Stimulated activated CD8-positive, alpha-beta memory T cell treated with anti-CD3 and anti-CD28 coated beads, Interleukin-7, amount 100 ng/mL, for 24 hours (primary cell): Measurements from ENCODE around the gene ST7.
A peak's percentile ranks its signal among the peaks of the same experiment; 100 is the strongest.
"Not testable (repeated sequence)": the region's sequence is repeated elsewhere in the genome, so short reads cannot be mapped to it uniquely, and the experiment has no call there.

ENCODE experiments used
- DNase-seq: peaks from one replicate; pipeline ENCODE4 v3.0.0-alpha.2; 2020; ENCODE audit warnings: low read depth

Gene ST7

GRCh38 chr7:116953372-116953905, at the start of gene ST7:
ST7 (plus strand) TSS chr7:116953501; CDS start chr7:116953541, 40 bp downstream.
- DNase-seq = peak; percentile 35

GRCh38 chr7:116906391-116906790, 46.9 kb upstream of the ST7 start:
- DNase-seq = no peak

- no peak for DNase-seq
Observed at GRCh38 chr7:116910383-116910782, 42.9 kb upstream of the ST7 start.

GRCh38 chr7:116911801-116912200, 41.5 kb upstream of the ST7 start:
- no peak for DNase-seq

GRCh38 chr7:116912269-116912909, 40.9 kb upstream of the ST7 start:
- DNase-seq = no peak

- DNase-seq = no peak
Observed at GRCh38 chr7:116918704-116919103, 34.6 kb upstream of the ST7 start.

- no peak for DNase-seq
Observed at GRCh38 chr7:116920359-116920758, 32.9 kb upstream of the ST7 start.

GRCh38 chr7:116922545-116922944, 30.8 kb upstream of the ST7 start:
- DNase-seq = no peak

- no peak for DNase-seq
Observed at GRCh38 chr7:116924741-116925140, 28.6 kb upstream of the ST7 start.

GRCh38 chr7:116929021-116929420, 24.3 kb upstream of the ST7 start:
- DNase-seq = no peak

GRCh38 chr7:116929914-116930913, 23.1 kb upstream of the ST7 start:
- peak; percentile 58 for DNase-seq

- no peak for DNase-seq
Observed at GRCh38 chr7:116932566-116932965, 20.7 kb upstream of the ST7 start.

GRCh38 chr7:116933465-116933864, 19.8 kb upstream of the ST7 start:
- no peak for DNase-seq

GRCh38 chr7:116934580-116934979, 18.7 kb upstream of the ST7 start:
- no peak for DNase-seq

- DNase-seq = not testable (repeated sequence)
Observed at GRCh38 chr7:116936844-116937243, 16.5 kb upstream of the ST7 start.

- DNase-seq = no peak
Observed at GRCh38 chr7:116938678-116939077, 14.6 kb upstream of the ST7 start.

- no peak for DNase-seq
Observed at GRCh38 chr7:116940689-116941370, 12.5 kb upstream of the ST7 start.

- no peak for DNase-seq
Observed at GRCh38 chr7:116942504-116942903, 10.8 kb upstream of the ST7 start.

- no peak for DNase-seq
Observed at GRCh38 chr7:116948934-116949333, 4.4 kb upstream of the ST7 start.

- no peak for DNase-seq
Observed at GRCh38 chr7:116949941-116950801, 3.1 kb upstream of the ST7 start.

GRCh38 chr7:116950889-116951351, 2.4 kb upstream of the ST7 start:
- DNase-seq = no peak
